GM20000 (cell line): ENCODE results near the gene PEX11G.

Source experiments
- DNase-seq: peaks from one replicate; pipeline ENCODE4 v3.0.0; 2012; ENCODE audit warnings: low spot score
- TF ChIP-seq, protein P1 (sequence below): IDR thresholded peaks from 2 replicates; pipeline ENCODE4 v1.5.1; 2012; ENCODE audit warnings: mild to moderate bottlenecking, control low read depth; ENCODE audit errors: extremely low read depth, missing control alignments

PEX11G gene

DNA sequence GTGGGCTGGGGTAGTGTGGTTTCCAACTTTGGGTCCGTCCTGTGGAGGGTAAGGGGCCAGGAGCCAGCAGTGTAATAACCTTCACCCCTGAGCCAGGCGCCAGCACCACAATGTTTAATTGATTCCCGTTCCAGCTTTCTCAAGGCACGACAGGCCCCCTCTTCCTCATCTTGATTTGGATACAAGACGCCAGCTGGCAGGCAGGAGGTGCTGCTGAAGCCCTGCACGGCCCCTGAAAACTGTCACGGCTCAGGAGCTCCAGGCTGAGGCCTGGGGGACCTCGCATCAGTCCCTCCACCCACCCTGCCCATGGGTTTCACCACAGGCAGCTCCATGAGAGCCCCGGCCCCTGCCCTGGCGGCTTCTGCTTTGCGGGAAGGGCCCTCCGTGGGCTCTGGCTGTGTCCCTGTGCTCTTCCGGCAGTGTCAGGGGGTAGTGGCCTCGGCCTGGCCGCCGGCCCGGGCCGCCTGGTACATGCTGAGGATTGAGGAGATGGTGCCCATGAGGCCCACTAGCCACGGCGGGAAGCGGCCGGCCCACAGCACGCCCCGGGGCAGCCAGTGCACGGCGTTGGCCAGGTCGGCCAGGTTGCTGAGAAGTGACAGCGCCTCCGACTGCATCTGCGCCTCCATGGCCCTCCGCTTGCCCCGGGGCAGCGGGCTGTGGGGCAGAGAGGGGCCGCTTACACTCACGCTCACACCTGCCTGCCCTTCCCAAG, 11.9 kb downstream of the PEX11G start:
- TF ChIP-seq, protein P1, sequence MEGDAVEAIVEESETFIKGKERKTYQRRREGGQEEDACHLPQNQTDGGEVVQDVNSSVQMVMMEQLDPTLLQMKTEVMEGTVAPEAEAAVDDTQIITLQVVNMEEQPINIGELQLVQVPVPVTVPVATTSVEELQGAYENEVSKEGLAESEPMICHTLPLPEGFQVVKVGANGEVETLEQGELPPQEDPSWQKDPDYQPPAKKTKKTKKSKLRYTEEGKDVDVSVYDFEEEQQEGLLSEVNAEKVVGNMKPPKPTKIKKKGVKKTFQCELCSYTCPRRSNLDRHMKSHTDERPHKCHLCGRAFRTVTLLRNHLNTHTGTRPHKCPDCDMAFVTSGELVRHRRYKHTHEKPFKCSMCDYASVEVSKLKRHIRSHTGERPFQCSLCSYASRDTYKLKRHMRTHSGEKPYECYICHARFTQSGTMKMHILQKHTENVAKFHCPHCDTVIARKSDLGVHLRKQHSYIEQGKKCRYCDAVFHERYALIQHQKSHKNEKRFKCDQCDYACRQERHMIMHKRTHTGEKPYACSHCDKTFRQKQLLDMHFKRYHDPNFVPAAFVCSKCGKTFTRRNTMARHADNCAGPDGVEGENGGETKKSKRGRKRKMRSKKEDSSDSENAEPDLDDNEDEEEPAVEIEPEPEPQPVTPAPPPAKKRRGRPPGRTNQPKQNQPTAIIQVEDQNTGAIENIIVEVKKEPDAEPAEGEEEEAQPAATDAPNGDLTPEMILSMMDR, result no peak
- DNase-seq, result no peak

DNA sequence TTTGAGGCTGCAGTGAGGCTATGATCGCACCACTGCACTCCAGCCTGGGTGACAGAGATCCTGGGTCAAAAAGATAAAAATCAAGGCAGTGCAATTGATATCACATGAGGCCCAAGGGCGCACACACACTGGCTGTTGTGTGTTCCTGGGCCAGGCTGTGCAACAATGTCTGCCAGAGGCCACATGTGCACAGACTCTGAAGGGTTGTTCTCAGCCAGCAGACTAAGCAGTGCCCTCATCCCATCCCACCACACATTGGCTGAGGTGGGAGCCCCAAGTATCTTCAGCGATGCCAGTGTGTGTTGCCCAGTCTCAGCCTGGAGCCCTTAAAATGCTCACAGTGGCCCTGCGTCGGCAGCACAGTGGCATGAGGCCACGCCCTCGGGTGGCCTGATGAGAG, 12.6 kb downstream of the PEX11G start:
- TF ChIP-seq, protein P1, result no peak
- no peak for DNase-seq

DNA sequence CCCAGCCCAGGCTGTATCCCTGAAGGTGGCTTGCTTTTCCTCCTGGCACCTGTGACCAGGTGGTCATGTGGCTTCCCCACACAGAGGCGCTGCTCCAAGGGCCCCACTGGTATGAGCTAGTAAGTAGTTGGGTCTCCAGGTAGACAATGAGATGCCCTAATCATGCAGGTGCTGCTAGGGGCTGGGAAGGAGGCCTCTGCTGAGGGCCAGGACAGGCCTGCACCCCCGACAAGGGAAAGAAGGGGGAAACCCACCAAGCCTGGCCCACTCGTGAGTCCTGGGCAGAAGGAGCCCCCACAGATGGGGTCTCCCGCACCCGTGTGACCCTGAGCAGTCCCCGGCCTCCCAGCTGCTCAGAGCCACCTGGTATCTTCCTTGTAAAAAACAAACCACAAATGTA, 13.2 kb downstream of the PEX11G start:
- TF ChIP-seq, protein P1, result no peak
- no peak for DNase-seq

DNA sequence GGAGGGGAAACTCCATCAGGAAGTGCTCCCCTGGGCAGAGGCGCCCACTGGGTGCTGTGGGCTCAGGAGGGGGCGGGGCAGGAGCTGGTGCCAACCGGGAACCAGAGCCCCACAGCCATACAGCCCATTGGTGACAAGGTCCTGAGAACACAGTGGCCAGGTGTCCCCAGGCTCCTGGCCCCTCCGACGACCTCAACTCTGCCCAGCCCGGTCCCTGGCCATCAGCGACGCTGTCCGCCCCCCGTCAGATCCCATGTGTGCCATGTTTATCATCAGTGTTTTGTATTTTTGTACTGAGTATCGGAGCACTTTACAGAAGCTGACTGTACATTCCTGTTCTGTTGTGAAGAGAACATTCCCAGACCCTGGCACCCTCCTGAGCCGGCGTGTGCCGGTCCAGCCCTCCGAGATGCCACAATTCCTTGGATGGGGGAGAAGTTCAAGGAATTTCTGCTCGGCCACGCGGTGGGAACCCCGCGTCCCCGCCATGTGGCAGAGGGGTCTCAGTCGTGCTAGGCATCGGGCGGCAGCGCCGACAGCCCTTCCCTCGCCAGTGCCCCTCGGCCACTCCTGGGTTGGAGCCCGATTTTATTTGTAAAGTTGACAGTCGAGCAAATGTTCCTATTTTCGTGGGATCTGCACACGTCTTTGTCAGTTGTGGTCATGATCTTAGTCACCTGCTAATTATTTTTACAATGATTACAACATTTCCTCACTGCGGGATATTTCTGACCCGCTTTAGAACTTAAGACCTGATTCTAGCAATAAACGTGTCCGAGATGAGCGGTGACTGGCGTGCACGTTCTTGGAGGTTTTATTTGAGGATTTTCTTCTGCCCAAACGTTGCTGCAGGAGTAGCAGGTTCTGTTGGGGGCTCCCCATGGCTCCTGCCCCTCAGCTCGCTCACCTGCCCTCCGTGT, 16.9 kb downstream of the PEX11G start:
- TF ChIP-seq, protein P1, result no peak
- DNase-seq, result peak; percentile 53

DNA sequence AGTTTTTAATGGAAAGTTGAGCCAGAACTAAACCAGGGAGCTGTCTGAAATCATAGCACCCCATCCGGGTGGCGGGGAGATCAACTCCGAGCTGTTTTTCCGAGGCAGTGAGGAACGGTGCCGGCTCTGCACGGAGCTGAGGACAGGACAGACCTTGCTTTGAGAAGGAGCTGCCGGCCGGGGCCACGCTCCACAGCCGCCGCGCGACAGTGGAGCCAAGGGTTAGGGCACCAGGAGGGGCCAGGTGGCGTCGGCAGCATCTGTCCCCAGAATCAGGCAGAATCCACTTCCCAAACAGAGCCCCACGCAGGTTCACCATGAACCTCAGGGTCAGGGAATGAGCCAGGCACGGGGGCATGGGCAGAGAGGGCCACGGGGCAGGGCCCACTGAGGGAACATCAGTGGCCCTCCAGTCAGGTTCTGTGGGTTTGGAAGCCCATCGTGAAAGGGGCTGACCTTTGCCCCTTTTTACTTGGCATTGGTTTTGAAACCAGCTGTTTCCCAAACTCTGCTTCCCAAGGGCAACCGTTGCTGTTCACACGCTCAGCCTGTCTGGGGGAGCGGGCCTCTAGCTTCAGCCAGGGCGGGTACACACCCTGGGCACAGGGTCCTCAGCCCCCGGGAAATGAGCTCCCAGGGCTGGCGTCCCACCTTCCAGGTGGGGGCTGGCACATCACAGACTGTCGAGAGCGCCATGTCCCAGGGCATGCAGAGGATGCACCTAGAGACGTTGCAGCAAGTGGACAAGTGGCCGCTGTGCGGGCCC, 18.1 kb downstream of the PEX11G start:
- DNase-seq, result no peak
- TF ChIP-seq, protein P1, result no peak

DNA sequence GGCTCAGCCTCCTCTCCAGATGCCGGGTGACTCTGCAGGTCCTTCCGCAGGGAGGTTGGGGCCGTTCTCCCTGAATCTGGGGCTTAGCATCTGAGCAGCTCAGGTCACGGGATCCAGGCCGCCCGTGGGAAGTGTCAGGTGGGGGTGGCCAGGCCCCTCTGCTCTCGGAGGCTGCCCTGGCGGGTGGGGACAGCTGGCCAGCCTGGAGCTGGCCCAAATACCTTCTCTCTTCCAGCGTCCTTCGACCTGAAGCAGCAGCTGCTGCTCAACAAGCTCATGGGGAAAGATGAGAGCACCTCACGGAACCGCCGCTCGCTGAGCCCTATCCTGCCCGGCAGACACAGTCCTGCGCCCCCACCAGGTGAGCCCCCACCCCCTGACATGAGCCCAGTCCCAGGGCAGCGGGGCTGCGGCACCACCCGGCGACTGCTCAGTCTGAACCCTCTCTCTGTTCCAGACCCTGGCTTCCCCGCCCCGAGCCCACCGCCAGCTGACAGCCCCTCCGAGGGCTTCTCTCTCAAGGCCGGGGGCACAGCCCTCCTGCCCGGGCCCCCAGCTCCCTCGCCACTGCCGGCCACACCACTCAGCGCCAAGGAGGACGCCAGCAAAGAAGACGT, 19.1 kb downstream of the PEX11G start:
- TF ChIP-seq, protein P1, result no peak
- DNase-seq, result no peak

DNA sequence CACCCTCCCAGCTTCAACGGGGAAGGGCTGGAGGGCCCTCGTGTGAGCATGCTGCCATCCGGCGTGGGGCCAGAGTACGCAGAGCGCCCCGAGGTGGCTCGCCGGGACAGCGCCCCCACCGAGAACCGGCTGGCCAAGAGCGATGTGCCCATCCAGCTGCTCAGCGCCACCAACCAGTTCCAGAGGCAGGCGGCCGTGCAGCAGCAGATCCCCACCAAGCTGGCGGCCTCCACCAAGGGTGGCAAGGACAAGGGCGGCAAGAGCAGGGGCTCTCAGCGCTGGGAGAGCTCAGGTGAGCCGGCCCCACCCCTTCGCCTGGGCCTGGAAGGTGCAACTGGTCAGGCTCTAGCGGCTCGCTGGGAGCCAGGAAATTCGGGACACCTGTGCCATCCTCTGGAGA, 20.0 kb downstream of the PEX11G start:
- DNase-seq, result no peak

More for the DNA sequence above, 20.0 kb downstream of the PEX11G start:
- TF ChIP-seq, protein P1, result no peak
